ENCODE results near the gene CD274. TPM values are rescaled to one million over a fixed set of nuclear protein-coding genes. Genes with fewer than 3 reads are reported as not detected.
"Not testable (repeated sequence)": the region's sequence is repeated elsewhere in the genome, so short reads cannot be mapped to it uniquely, and the experiment has no call there.

Gene CD274
- total and polyA plus RNA-seq, 2 experiments from 2014 or later: 0.07 TPM; not detected in 1

DNA sequence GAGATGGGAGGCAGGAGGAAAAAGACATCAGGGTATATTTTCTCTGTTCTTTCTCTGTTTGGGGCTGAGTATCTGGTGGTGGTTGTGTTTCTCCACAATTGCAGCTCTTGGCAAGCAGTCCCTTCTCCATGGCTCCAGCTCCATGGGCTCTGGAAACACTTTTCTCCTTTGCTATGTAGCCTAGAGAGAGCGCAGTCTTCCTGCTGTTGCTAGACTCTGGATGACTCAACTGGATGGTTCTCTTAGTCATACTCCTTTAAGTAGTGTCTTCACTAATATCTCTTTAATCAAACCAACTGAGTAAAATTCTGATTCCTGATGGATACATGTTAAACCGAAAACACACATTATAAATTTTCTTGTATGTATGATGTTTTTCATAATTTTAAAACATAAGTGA lies 9.3 kb upstream of the CD274 start:
- no peak overlapping the region for H2AFZ ChIP-seq
- no peaks in the 10 kb centered on the region for H4K20me1 ChIP-seq (ENCODE audit: insufficient read depth, poor library complexity, severe bottlenecking)
- peaks cover 14% of the 10 kb centered on the region for H3K4me1 ChIP-seq (ENCODE audit: insufficient read depth)
- no peak overlapping the region for H3K27ac ChIP-seq
- H3K4me3 ChIP-seq: no peak overlapping the region
- no peaks in the 10 kb centered on the region for H3K9me2 ChIP-seq (replicated peaks; ENCODE audit: insufficient read depth)
- H3K27me3 ChIP-seq: no peaks in the 10 kb centered on the region
- H3K9me3 ChIP-seq (ENCODE audit: low read depth): no peaks in the 10 kb centered on the region
- H3K36me3 ChIP-seq (replicated peaks; ENCODE audit: insufficient read depth, low read depth): no peaks in the 10 kb centered on the region
- DNase-seq (ENCODE audit: low spot score): no peak
- H3K4me2 ChIP-seq: no peak overlapping the region
- no peaks in the 10 kb centered on the region for H3K79me2 ChIP-seq
- TF ChIP-seq, protein P1, sequence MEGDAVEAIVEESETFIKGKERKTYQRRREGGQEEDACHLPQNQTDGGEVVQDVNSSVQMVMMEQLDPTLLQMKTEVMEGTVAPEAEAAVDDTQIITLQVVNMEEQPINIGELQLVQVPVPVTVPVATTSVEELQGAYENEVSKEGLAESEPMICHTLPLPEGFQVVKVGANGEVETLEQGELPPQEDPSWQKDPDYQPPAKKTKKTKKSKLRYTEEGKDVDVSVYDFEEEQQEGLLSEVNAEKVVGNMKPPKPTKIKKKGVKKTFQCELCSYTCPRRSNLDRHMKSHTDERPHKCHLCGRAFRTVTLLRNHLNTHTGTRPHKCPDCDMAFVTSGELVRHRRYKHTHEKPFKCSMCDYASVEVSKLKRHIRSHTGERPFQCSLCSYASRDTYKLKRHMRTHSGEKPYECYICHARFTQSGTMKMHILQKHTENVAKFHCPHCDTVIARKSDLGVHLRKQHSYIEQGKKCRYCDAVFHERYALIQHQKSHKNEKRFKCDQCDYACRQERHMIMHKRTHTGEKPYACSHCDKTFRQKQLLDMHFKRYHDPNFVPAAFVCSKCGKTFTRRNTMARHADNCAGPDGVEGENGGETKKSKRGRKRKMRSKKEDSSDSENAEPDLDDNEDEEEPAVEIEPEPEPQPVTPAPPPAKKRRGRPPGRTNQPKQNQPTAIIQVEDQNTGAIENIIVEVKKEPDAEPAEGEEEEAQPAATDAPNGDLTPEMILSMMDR (IDR thresholded peaks at IDR 0.05; ENCODE audit: poor library complexity): no peak
- TF ChIP-seq EZH2phosphoT487 (IDR thresholded peaks at IDR 0.05; ENCODE audit: low read depth, severe bottlenecking, unreplicated experiment): no peak
- TF ChIP-seq EZH2 (IDR thresholded peaks at IDR 0.05; ENCODE audit: borderline replicate concordance): no peak
- 100% methylated on average over 2 of the region's 2 CpGs for WGBS (ENCODE audit: low lambda C conversion rate, missing lambda C conversion rate)

DNA sequence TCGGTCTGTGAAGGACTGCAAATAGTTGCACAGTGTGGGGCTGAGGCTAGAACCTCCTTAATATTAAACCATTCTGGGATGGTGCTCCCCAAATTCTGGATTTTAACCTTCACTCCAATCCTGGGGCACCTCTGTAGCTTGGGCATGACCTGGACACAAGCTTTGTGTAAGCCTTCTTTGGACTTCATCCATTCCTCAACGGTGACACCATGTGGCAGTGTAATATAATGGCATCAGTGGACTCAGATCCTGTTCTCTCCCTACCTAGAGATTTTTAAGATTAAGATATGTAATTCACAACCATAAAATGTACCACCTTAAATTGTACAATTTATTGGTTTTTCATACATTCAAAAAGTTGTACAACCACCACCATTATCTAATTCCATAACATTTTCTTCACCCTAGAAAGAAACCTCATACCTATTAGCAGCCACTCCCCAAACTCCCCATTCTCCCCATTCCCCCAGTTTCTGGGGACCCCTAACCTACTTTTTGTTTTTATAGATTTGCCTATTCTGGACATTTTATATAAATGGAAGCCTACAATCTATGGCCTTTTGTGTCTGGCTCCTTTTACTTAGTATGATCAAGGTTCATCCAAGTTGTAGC lies 7.8 kb upstream of the CD274 start:
- H3K36me3 ChIP-seq (replicated peaks; ENCODE audit: insufficient read depth, low read depth): no peaks in the 10 kb centered on the region
- TF ChIP-seq EZH2 (IDR thresholded peaks at IDR 0.05; ENCODE audit: borderline replicate concordance): no peak
- TF ChIP-seq, protein P1 (IDR thresholded peaks at IDR 0.05; ENCODE audit: poor library complexity): peak; percentile 52
- no peak overlapping the region for H2AFZ ChIP-seq
- no peak overlapping the region for H3K4me3 ChIP-seq
- H3K4me1 ChIP-seq (ENCODE audit: insufficient read depth): peaks cover 6% of the 10 kb centered on the region
- H3K4me2 ChIP-seq: no peak overlapping the region
- no peaks in the 10 kb centered on the region for H3K9me3 ChIP-seq (ENCODE audit: low read depth)
- no peak overlapping the region for H3K27ac ChIP-seq
- peak; percentile 67 for DNase-seq (ENCODE audit: low spot score)
- H3K27me3 ChIP-seq: no peaks in the 10 kb centered on the region
- WGBS (ENCODE audit: low lambda C conversion rate, missing lambda C conversion rate): 50% methylated on average over 2 of the region's 2 CpGs
- no peaks in the 10 kb centered on the region for H3K79me2 ChIP-seq
- no peaks in the 10 kb centered on the region for H4K20me1 ChIP-seq (ENCODE audit: insufficient read depth, poor library complexity, severe bottlenecking)
- H3K9me2 ChIP-seq (replicated peaks; ENCODE audit: insufficient read depth): no peaks in the 10 kb centered on the region

DNA sequence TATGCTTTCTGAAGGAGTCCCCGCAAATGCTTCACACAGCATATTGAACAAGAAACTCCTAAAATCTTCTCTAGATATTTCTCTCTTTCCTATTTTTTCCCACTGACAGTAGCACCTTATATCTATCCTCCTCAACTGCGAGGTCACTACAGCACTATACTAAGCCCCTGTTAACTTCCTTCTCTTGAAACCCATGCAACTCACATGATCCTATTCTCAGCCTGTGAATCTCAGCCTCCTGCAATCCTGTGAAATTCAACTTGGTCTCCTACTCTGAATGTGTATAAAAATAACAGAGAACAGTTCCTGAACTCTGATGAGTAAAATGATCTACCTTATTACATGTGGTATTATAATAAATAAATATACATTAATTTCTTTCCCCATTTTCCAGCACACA lies 6.5 kb upstream of the CD274 start:
- DNase-seq (ENCODE audit: low spot score): no peak
- Histone ChIP-seq H3K4me3 (no peak overlapping the region), H3K4me1 (ENCODE audit: insufficient read depth) (no peaks in the 10 kb centered on the region), H2AFZ (no peak overlapping the region), H3K9me3 (ENCODE audit: low read depth) (no peaks in the 10 kb centered on the region), H3K79me2 (no peaks in the 10 kb centered on the region), H3K4me2 (no peak overlapping the region), H3K36me3 (replicated peaks; ENCODE audit: insufficient read depth, low read depth) (no peaks in the 10 kb centered on the region), H3K9me2 (replicated peaks; ENCODE audit: insufficient read depth) (no peaks in the 10 kb centered on the region), H4K20me1 (ENCODE audit: insufficient read depth, poor library complexity, severe bottlenecking) (no peaks in the 10 kb centered on the region), H3K27me3 (no peaks in the 10 kb centered on the region), H3K27ac (no peak overlapping the region)
- 72% methylated on average over 2 of the region's 2 CpGs for whole genome bisulfite sequencing (ENCODE audit: low lambda C conversion rate, missing lambda C conversion rate)
- no peak for TF ChIP-seq EZH2 (IDR thresholded peaks at IDR 0.05; ENCODE audit: borderline replicate concordance)
- TF ChIP-seq EZH2phosphoT487 (IDR thresholded peaks at IDR 0.05; ENCODE audit: low read depth, severe bottlenecking, unreplicated experiment): no peak
- TF ChIP-seq, protein P1 (IDR thresholded peaks at IDR 0.05; ENCODE audit: poor library complexity): no peak

DNA sequence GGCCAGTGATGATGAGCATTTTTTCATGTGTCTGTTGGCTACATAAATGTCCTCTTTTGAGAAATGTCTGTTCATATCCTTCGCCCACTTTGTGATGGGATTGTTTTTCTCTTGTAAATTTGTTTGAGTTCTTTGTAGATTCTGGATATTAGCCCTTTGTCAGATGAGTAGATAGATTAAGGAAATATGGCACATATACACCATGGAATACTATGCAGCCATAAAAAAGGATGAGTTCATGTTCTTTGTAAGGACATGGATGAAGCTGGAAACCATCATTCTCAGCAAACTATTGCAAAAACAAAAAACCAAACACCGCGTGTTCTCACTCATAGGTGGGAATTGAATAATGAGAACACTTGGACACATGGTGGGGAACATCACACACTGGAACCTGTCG lies 5.2 kb upstream of the CD274 start:
- H4K20me1 ChIP-seq (ENCODE audit: insufficient read depth, poor library complexity, severe bottlenecking); H3K4me1 ChIP-seq (ENCODE audit: insufficient read depth); H3K4me2 ChIP-seq; H3K9me3 ChIP-seq (ENCODE audit: low read depth); H3K9me2 ChIP-seq (replicated peaks; ENCODE audit: insufficient read depth); H3K27ac ChIP-seq; H2AFZ ChIP-seq; H3K36me3 ChIP-seq (replicated peaks; ENCODE audit: insufficient read depth, low read depth); H3K4me3 ChIP-seq; H3K27me3 ChIP-seq; H3K79me2 ChIP-seq; DNase-seq (ENCODE audit: low spot score): not testable (repeated sequence)
- WGBS (ENCODE audit: low lambda C conversion rate, missing lambda C conversion rate): 89% methylated on average over 4 of the region's 4 CpGs
